KMS-11 (cell line): ENCODE results near the gene CHD6.

Experiments used
- H2AFZ ChIP-seq: fragments of 200-600 bp; sonication (generic); 2 replicates; pipeline ENCODE4 v1.6.1; 2016; ENCODE audit warnings: antibody characterized with exemption, mixed run types, low read depth
- H3K27ac ChIP-seq: fragments of 200-600 bp; sonication (generic); 2 replicates; pipeline ENCODE4 v1.6.1; 2016; ENCODE audit warnings: mild to moderate bottlenecking, mixed run types
- H3K27me3 ChIP-seq: fragments of 200-600 bp; sonication (generic); 2 replicates; pipeline ENCODE4 v1.6.1; 2017; ENCODE audit warnings: mild to moderate bottlenecking, low read depth, mixed run types, moderate library complexity; ENCODE audit not compliant: insufficient read depth
- H3K36me3 ChIP-seq: fragments of 200-600 bp; sonication (generic); 2 replicates; pipeline ENCODE4 v1.6.1; 2017; ENCODE audit warnings: mild to moderate bottlenecking, mixed run types; ENCODE audit not compliant: insufficient read depth
- H3K4me1 ChIP-seq: fragments of 200-600 bp; sonication (generic); 2 replicates; pipeline ENCODE4 v1.6.1; 2016; ENCODE audit warnings: mild to moderate bottlenecking, low read depth, mixed run types; ENCODE audit not compliant: poor library complexity, severe bottlenecking
- H3K4me2 ChIP-seq: fragments of 200-600 bp; sonication (generic); 2 replicates; pipeline ENCODE4 v1.7.0; 2016; ENCODE audit warnings: mild to moderate bottlenecking, mixed run types
- H3K4me3 ChIP-seq: fragments of 200-600 bp; sonication (generic); IDR thresholded peaks from 2 replicates; pipeline ENCODE4 v1.6.1; 2017; ENCODE audit warnings: low read depth, low read length, mixed read lengths; ENCODE audit not compliant: insufficient read depth
- H3K79me2 ChIP-seq: fragments of 200-600 bp; sonication (generic); 2 replicates; pipeline ENCODE4 v1.6.1; 2016; ENCODE audit warnings: low read depth, mixed run types; ENCODE audit not compliant: insufficient read depth
- H3K9ac ChIP-seq: fragments of 200-600 bp; sonication (generic); 2 replicates; pipeline ENCODE4 v1.6.1; 2016; ENCODE audit warnings: mild to moderate bottlenecking, mixed run types
- H4K20me1 ChIP-seq: fragments of 200-600 bp; sonication (generic); 2 replicates; pipeline ENCODE4 v1.6.1; 2016; ENCODE audit warnings: mild to moderate bottlenecking, mixed run types; ENCODE audit not compliant: insufficient read depth
- CTCF ChIP-seq: fragments of 200-600 bp; sonication (generic); conservative IDR thresholded peaks from 2 replicates; pipeline ENCODE4 v1.6.1; 2017; ENCODE audit warnings: low read depth, mild to moderate bottlenecking, antibody characterized with exemption, low read length, moderate library complexity, mixed read lengths

CHD6 gene

DNA sequence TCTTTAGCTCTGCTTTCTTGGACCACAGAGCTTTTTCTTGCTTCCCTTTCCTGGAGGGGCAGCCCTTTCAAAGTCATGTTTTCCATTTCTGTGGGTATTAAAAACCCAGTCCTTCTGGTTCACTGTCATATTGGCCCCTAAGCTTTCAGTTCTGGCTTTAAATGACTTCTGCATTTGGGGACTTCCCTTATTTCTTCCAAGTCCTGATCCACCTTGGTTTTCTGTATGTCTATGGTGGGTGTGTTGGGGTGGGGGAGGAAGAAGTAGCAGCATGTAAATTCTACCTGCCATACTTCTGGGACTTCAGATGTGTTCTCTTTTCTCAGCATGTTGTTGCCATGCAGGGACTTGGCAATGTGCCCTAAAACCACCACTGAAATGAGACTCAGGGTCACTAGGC lies 174.5 kb downstream of the CHD6 start:
- H3K4me1 ChIP-seq = no peaks in the 10 kb centered on the region
- no peak overlapping the region for H3K9ac ChIP-seq
- H3K79me2 ChIP-seq = no peaks in the 10 kb centered on the region
- no peaks in the 10 kb centered on the region for H3K27me3 ChIP-seq
- no peak overlapping the region for H3K27ac ChIP-seq
- no peaks in the 10 kb centered on the region for H3K36me3 ChIP-seq
- no peak overlapping the region for H3K4me2 ChIP-seq
- TF ChIP-seq CTCF = no peak
- no peak overlapping the region for H2AFZ ChIP-seq
- H3K4me3 ChIP-seq = no peak overlapping the region
- H4K20me1 ChIP-seq = no peaks in the 10 kb centered on the region

GRCh38 chr20:41440882-41441281 lies 177.3 kb downstream of the CHD6 start:
- no peak overlapping the region for H3K9ac ChIP-seq
- H3K79me2 ChIP-seq = no peaks in the 10 kb centered on the region
- no peaks in the 10 kb centered on the region for H3K27me3 ChIP-seq
- no peak for TF ChIP-seq CTCF
- H2AFZ ChIP-seq = no peak overlapping the region
- H3K4me2 ChIP-seq = no peak overlapping the region
- no peaks in the 10 kb centered on the region for H3K4me1 ChIP-seq
- no peak overlapping the region for H3K4me3 ChIP-seq
- H3K27ac ChIP-seq = no peak overlapping the region
- no peaks in the 10 kb centered on the region for H3K36me3 ChIP-seq
- H4K20me1 ChIP-seq = no peaks in the 10 kb centered on the region

DNA sequence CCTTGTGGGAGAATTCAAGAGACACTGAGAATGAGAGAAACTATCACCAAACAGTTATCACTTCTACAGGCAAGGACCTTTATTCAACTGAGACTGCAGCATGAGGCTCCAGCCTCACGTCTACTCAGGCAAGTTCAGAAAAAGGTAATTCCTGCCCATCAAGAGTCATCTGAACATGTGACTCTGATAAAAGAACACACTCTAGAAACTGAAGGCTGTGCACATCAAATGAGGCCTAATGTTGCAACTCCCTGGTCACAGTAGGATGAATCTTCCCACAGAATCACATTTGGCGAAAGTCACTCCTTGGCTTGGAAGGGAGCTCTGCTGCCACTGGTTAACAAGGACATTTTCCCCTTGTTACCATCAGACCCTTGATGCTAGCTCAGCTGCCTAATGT lies 180.3 kb downstream of the CHD6 start:
- Histone ChIP-seq H3K27ac (no peak overlapping the region), H3K4me2 (no peak overlapping the region), H3K9ac (no peak overlapping the region), H2AFZ (no peak overlapping the region), H3K4me3 (no peak overlapping the region), H4K20me1 (no peaks in the 10 kb centered on the region), H3K27me3 (no peaks in the 10 kb centered on the region), H3K36me3 (no peaks in the 10 kb centered on the region), H3K79me2 (no peaks in the 10 kb centered on the region), H3K4me1 (peaks cover 8% of the 10 kb centered on the region)
- TF ChIP-seq CTCF = no peak

- no peak overlapping the region for H3K9ac ChIP-seq
- H3K4me1 ChIP-seq = peaks cover 19% of the 10 kb centered on the region
- no peak overlapping the region for H3K4me3 ChIP-seq
- no peak for TF ChIP-seq CTCF
- no peak overlapping the region for H3K4me2 ChIP-seq
- H3K36me3 ChIP-seq = no peaks in the 10 kb centered on the region
- no peaks in the 10 kb centered on the region for H3K79me2 ChIP-seq
- no peaks in the 10 kb centered on the region for H3K27me3 ChIP-seq
- no peak overlapping the region for H2AFZ ChIP-seq
- H3K27ac ChIP-seq = no peak overlapping the region
- no peaks in the 10 kb centered on the region for H4K20me1 ChIP-seq
Observed at GRCh38 chr20:41436679-41437078, 181.5 kb downstream of the CHD6 start.

DNA sequence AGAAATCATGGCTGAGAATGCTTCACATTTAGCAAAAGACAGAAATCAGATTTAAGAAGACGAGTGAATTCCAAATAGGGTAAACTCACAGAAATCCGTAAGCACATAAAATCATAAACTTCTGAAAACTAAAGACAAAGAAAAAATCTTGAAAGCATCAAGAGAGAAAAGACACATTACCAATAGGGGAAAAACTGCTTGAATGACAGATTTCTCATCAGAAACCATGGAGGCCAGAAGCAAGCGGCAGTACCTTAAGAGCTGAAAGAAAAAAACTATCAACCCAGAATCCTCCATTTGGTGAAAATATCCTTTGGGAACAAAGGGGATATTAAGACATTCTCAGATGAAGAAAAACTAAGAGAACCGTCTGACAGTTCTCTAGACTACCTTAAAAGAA lies 185.0 kb downstream of the CHD6 start:
- no peak overlapping the region for H3K27ac ChIP-seq
- no peak overlapping the region for H2AFZ ChIP-seq
- no peaks in the 10 kb centered on the region for H3K79me2 ChIP-seq
- H3K4me3 ChIP-seq = no peak overlapping the region
- H3K4me1 ChIP-seq = peaks cover 27% of the 10 kb centered on the region
- H3K9ac ChIP-seq = no peak overlapping the region
- no peaks in the 10 kb centered on the region for H4K20me1 ChIP-seq
- TF ChIP-seq CTCF = no peak
- H3K27me3 ChIP-seq = no peaks in the 10 kb centered on the region
- H3K36me3 ChIP-seq = no peaks in the 10 kb centered on the region
- H3K4me2 ChIP-seq = peak overlapping the region; percentile 52
